AG08396 (cell line): Measurements from ENCODE around the gene CAMTA1.
"Not testable (repeated sequence)": the region's sequence is repeated elsewhere in the genome, so short reads cannot be mapped to it uniquely, and the experiment has no call there.

Experiments
- DNase-seq: peaks from one replicate; pipeline ENCODE4 v3.0.0; 2012; ENCODE audit warnings: low spot score, mixed read lengths

CAMTA1 gene

GRCh38 chr1:7677815-7678214 is 892.6 kb downstream of the CAMTA1 start:
- no peak for DNase-seq

- DNase-seq = no peak
Observed at GRCh38 chr1:7678491-7679158, 893.4 kb downstream of the CAMTA1 start.

GRCh38 chr1:7679159-7679872 is 894.1 kb downstream of the CAMTA1 start:
- DNase-seq = no peak

- no peak for DNase-seq
Observed at GRCh38 chr1:7679873-7680206, 894.6 kb downstream of the CAMTA1 start.

GRCh38 chr1:7680207-7680954 is 895.1 kb downstream of the CAMTA1 start:
- peak; percentile 82 for DNase-seq

GRCh38 chr1:7680955-7681268 is 895.7 kb downstream of the CAMTA1 start:
- no peak for DNase-seq

- DNase-seq = no peak
Observed at GRCh38 chr1:7681401-7681800, 896.1 kb downstream of the CAMTA1 start.

GRCh38 chr1:7683521-7683920 is 898.3 kb downstream of the CAMTA1 start:
- DNase-seq = no peak

- DNase-seq = no peak
Observed at GRCh38 chr1:7684132-7684531, 898.9 kb downstream of the CAMTA1 start.

GRCh38 chr1:7684861-7685635 is 899.8 kb downstream of the CAMTA1 start:
- DNase-seq = no peak

- no peak for DNase-seq
Observed at GRCh38 chr1:7686301-7686850, 901.1 kb downstream of the CAMTA1 start.

GRCh38 chr1:7687411-7687810 is 902.2 kb downstream of the CAMTA1 start:
- DNase-seq = no peak

GRCh38 chr1:7688659-7689058 is 903.4 kb downstream of the CAMTA1 start:
- no peak for DNase-seq

- DNase-seq = not testable (repeated sequence)
Observed at GRCh38 chr1:7689307-7689706, 904.1 kb downstream of the CAMTA1 start.

- DNase-seq = no peak
Observed at GRCh38 chr1:7690076-7690475, 904.8 kb downstream of the CAMTA1 start.

GRCh38 chr1:7690496-7691182 is 905.4 kb downstream of the CAMTA1 start:
- DNase-seq = no peak

- DNase-seq = no peak
Observed at GRCh38 chr1:7691576-7691975, 906.3 kb downstream of the CAMTA1 start.

GRCh38 chr1:7692005-7692404 is 906.8 kb downstream of the CAMTA1 start:
- DNase-seq = no peak

- DNase-seq = not testable (repeated sequence)
Observed at GRCh38 chr1:7693037-7693436, 907.8 kb downstream of the CAMTA1 start.

- no peak for DNase-seq
Observed at GRCh38 chr1:7693662-7694061, 908.4 kb downstream of the CAMTA1 start.

- no peak for DNase-seq
Observed at GRCh38 chr1:7694600-7695496, 909.6 kb downstream of the CAMTA1 start.
